Endothelial cell (in vitro differentiated cells): ENCODE data around the gene KRTAP22-2. TPM values are rescaled to one million over a fixed set of nuclear protein-coding genes. Genes with fewer than 3 reads are reported as not detected.

Source experiments
- DNase-seq: peaks from one replicate; pipeline ENCODE4 v3.0.0; 2021; ENCODE audit warnings: low spot score
- H3K27ac Mint-ChIP-seq: one replicate; pipeline ENCODE4 v1.8.0; 2021; ENCODE audit warnings: mixed read lengths, inconsistent platforms; ENCODE audit not compliant: unreplicated experiment
- H3K27me3 Mint-ChIP-seq: one replicate; pipeline ENCODE4 v1.8.0; 2021; ENCODE audit warnings: mild to moderate bottlenecking, moderate library complexity, mixed read lengths, inconsistent platforms; ENCODE audit not compliant: unreplicated experiment
- H3K36me3 Mint-ChIP-seq: one replicate; pipeline ENCODE4 v1.8.0; 2021; ENCODE audit warnings: mild to moderate bottlenecking, low read depth, mixed read lengths, inconsistent platforms; ENCODE audit not compliant: unreplicated experiment
- H3K4me1 Mint-ChIP-seq: one replicate; pipeline ENCODE4 v1.8.0; 2021; ENCODE audit warnings: mild to moderate bottlenecking, mixed read lengths, inconsistent platforms; ENCODE audit not compliant: unreplicated experiment
- H3K4me3 Mint-ChIP-seq: one replicate; pipeline ENCODE4 v1.8.0; 2021; ENCODE audit warnings: mild to moderate bottlenecking, mixed read lengths, inconsistent platforms; ENCODE audit not compliant: unreplicated experiment
- H3K9me3 Mint-ChIP-seq: one replicate; pipeline ENCODE4 v1.8.0; 2021; ENCODE audit warnings: mixed read lengths, inconsistent platforms; ENCODE audit not compliant: unreplicated experiment
- CTCF ChIP-seq: fragments of 200-600 bp; sonication (generic); IDR thresholded peaks from one replicate; pipeline ENCODE4 v1.5.0; 2021; ENCODE audit warnings: antibody characterized with exemption; ENCODE audit not compliant: unreplicated experiment
- total RNA-seq: library from RNA; stranded (reverse); fragmentation: NEBNext Ultra II Directional; extraction: Animal tissue kit (Norgen Biotek cat#: 25700); gene quantifications from one replicate; pipeline ENCODE4 v1.2.1, GENCODE V29; 2021; ENCODE audit not compliant: unreplicated experiment

Gene KRTAP22-2
- total RNA-seq, 1 donor from 2014 or later = not detected

GRCh38 chr21:30577766-30578165 lies 12.4 kb downstream of the KRTAP22-2 start:
- H3K4me3 Mint-ChIP-seq = no peak overlapping the region
- no peaks in the 10 kb centered on the region for H3K27me3 Mint-ChIP-seq
- H3K36me3 Mint-ChIP-seq = no peaks in the 10 kb centered on the region
- H3K4me1 Mint-ChIP-seq = peaks cover 8% of the 10 kb centered on the region
- no peak for TF ChIP-seq CTCF
- DNase-seq = no peak
- no peak overlapping the region for H3K27ac Mint-ChIP-seq
- H3K9me3 Mint-ChIP-seq = no peaks in the 10 kb centered on the region

GRCh38 chr21:30567617-30568016 lies 22.6 kb downstream of the KRTAP22-2 start:
- DNase-seq = no peak
- Mint-ChIP-seq H3K9me3 (no peaks in the 10 kb centered on the region), H3K36me3 (no peaks in the 10 kb centered on the region), H3K27ac (no peak overlapping the region), H3K4me3 (no peak overlapping the region), H3K27me3 (no peaks in the 10 kb centered on the region), H3K4me1 (no peaks in the 10 kb centered on the region)
- no peak for TF ChIP-seq CTCF

GRCh38 chr21:30563630-30564029 lies 26.6 kb downstream of the KRTAP22-2 start:
- Mint-ChIP-seq H3K4me1 (peaks cover 7% of the 10 kb centered on the region), H3K4me3 (no peak overlapping the region), H3K9me3 (no peaks in the 10 kb centered on the region), H3K27me3 (peaks cover 2% of the 10 kb centered on the region), H3K27ac (no peak overlapping the region), H3K36me3 (no peaks in the 10 kb centered on the region)
- TF ChIP-seq CTCF = no peak
- DNase-seq = no peak

GRCh38 chr21:30563072-30563471 lies 27.1 kb downstream of the KRTAP22-2 start:
- Mint-ChIP-seq H3K4me3 (no peak overlapping the region), H3K27ac (no peak overlapping the region), H3K36me3 (no peaks in the 10 kb centered on the region), H3K27me3 (peaks cover 2% of the 10 kb centered on the region), H3K9me3 (no peaks in the 10 kb centered on the region), H3K4me1 (peaks cover 7% of the 10 kb centered on the region)
- no peak for DNase-seq
- TF ChIP-seq CTCF = no peak

- H3K9me3 Mint-ChIP-seq = no peaks in the 10 kb centered on the region
- peaks cover 7% of the 10 kb centered on the region for H3K4me1 Mint-ChIP-seq
- no peak overlapping the region for H3K27ac Mint-ChIP-seq
- H3K36me3 Mint-ChIP-seq = no peaks in the 10 kb centered on the region
- DNase-seq = no peak
- peaks cover 2% of the 10 kb centered on the region for H3K27me3 Mint-ChIP-seq
- H3K4me3 Mint-ChIP-seq = no peak overlapping the region
- no peak for TF ChIP-seq CTCF
These were observed 28.2 kb downstream of the KRTAP22-2 start for GRCh38 chr21:30561957-30562356.
